ENCODE results near the gene DNTT. TPM values are rescaled to one million over a fixed set of nuclear protein-coding genes. Genes with fewer than 3 reads are reported as not detected.

DNTT gene
- total RNA-seq, 1 donor from 2014 or later: 0.11 TPM

DNA sequence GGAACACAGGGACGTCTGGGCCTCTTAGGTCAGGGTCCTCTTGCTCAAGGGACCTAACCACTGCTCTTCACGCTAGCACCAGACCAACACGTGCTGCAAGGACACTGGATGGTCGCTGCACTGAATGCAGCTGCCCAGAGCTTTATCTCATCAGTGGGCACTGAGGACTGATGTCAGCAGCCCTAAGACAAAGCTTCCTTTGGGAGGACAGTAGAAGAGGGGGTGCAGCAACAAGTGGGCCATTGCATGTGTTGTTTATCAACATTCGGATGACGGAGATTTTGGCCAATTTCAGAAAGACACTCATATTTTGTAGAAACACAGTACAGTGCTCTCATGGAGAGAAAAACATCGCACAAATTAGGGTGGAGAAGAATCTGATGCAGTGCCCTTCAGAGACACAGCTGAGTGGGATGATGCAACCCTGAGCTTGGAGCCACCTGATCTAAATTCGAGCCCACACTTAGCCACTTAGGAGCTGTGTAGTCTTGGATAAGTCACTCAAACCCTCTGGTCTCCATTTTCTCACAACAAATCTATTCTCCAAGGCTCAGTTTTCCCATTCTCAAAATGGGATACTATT is 52.9 kb downstream of the DNTT start:
- Mint-ChIP-seq H3K9me3 (no peaks in the 10 kb centered on the region), H3K27me3 (peaks cover 19% of the 10 kb centered on the region), H3K36me3 (ENCODE audit: low read depth) (no peaks in the 10 kb centered on the region), H3K4me3 (no peak overlapping the region), H3K27ac (no peak overlapping the region), H3K4me1 (no peaks in the 10 kb centered on the region)
- DNase-seq: no peak
- ChIA-PET POLR2A (no interaction called here), CTCF (no interaction called here)
- intact Hi-C loops (cut with micrococcal nuclease): no loop called here
- ATAC-seq (ENCODE audit: low read depth): no peak
- no peak for TF ChIP-seq CTCF (IDR thresholded peaks at IDR 0.05)

GRCh38 chr10:96358851-96359540 is 54.8 kb downstream of the DNTT start, which contains the start of gene OPALIN:
TSS of gene OPALIN (minus strand) at chr10:96359002. CDS start at chr10:96358896, 106 bp downstream.
- no peaks in the 10 kb centered on the region for H3K9me3 Mint-ChIP-seq
- H3K4me3 Mint-ChIP-seq: no peak within 1 kb of the TSS
- ATAC-seq (ENCODE audit: low read depth) (no peak), DNase-seq (no peak)
- H3K27ac Mint-ChIP-seq: no peak within 1 kb of the TSS
- no peaks in the 10 kb centered on the region for H3K4me1 Mint-ChIP-seq
- intact Hi-C loops (cut with micrococcal nuclease): no loop called here
- no peaks in the 10 kb centered on the region for H3K36me3 Mint-ChIP-seq (ENCODE audit: low read depth)
- peaks cover 13% of the 10 kb centered on the region for H3K27me3 Mint-ChIP-seq
- POLR2A ChIA-PET: no interaction called here
- CTCF ChIA-PET: no interaction called here
- TF ChIP-seq CTCF (IDR thresholded peaks at IDR 0.05): no peak

DNA sequence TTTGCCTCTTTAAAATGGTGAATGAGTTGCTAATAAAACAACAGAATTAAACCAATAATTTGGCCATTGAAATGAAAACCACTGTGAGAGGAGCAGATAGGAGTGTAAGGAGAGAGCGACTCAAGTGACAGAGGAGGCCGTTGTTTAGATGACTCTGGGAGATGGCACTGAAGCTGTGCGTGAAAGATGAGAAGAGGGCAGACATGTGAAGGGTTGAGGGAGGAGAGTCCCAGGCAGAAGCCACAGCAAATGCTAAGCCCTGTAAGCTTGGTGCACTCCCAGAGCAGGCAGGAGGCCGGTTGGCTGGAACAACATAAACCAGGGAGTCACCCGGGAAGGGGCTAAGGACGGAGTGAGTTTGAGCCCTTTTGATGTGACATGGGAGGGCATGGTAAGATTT is 55.4 kb downstream of the DNTT start:
- Mint-ChIP-seq H3K36me3 (ENCODE audit: low read depth) (no peaks in the 10 kb centered on the region), H3K4me3 (no peak overlapping the region), H3K9me3 (no peaks in the 10 kb centered on the region), H3K4me1 (no peaks in the 10 kb centered on the region), H3K27me3 (peaks cover 13% of the 10 kb centered on the region), H3K27ac (no peak overlapping the region)
- ChIA-PET POLR2A (no interaction called here), CTCF (no interaction called here)
- no peak for TF ChIP-seq CTCF (IDR thresholded peaks at IDR 0.05)
- ATAC-seq (ENCODE audit: low read depth) (no peak), DNase-seq (no peak)
- intact Hi-C loops (cut with micrococcal nuclease): no loop called here

DNA sequence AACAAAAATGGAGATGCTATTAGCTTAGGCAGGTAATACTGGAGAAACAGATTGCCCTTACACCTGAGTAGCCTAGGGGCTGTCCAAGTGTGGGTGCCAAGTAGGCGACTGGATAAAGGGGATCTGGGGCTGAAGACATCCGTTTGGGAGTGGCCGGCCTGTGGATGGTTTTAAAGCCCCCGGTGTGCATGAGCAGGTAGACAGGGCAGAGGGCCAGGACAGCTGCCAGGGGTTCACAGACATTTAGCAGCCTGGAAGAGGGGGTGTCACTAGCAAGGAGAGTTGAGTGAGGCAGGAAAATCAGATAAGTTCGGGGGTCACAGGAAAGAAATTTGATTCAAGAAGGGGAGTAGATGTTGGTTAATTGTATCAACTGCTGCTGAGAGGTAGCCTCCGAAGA is 56.1 kb downstream of the DNTT start:
- no peak for ATAC-seq (ENCODE audit: low read depth)
- ChIA-PET POLR2A (no interaction called here), CTCF (interaction anchor here (1.2 kb wide), 1 partner anchor 10 kb away, joined by 3 read pairs; no protein-coding TSS in a partner anchor)
- peaks cover 10% of the 10 kb centered on the region for H3K27me3 Mint-ChIP-seq
- H3K36me3 Mint-ChIP-seq (ENCODE audit: low read depth): no peaks in the 10 kb centered on the region
- intact Hi-C loops (cut with micrococcal nuclease): no loop called here
- H3K27ac Mint-ChIP-seq: no peak overlapping the region
- no peak for DNase-seq
- H3K4me3 Mint-ChIP-seq: no peak overlapping the region
- no peaks in the 10 kb centered on the region for H3K4me1 Mint-ChIP-seq
- TF ChIP-seq CTCF (IDR thresholded peaks at IDR 0.05): no peak
- H3K9me3 Mint-ChIP-seq: no peaks in the 10 kb centered on the region

GRCh38 chr10:96360766-96361165 is 56.5 kb downstream of the DNTT start:
- H3K27me3 Mint-ChIP-seq: peaks cover 8% of the 10 kb centered on the region
- intact Hi-C loops (cut with micrococcal nuclease): no loop called here
- H3K4me1 Mint-ChIP-seq: no peaks in the 10 kb centered on the region
- H3K4me3 Mint-ChIP-seq: no peak overlapping the region
- H3K36me3 Mint-ChIP-seq (ENCODE audit: low read depth): no peaks in the 10 kb centered on the region
- ChIA-PET CTCF (interaction anchor here (1.2 kb wide), 1 partner anchor 10 kb away, joined by 3 read pairs; no protein-coding TSS in a partner anchor), POLR2A (no interaction called here)
- no peak for ATAC-seq (ENCODE audit: low read depth)
- TF ChIP-seq CTCF (IDR thresholded peaks at IDR 0.05): no peak
- H3K27ac Mint-ChIP-seq: no peak overlapping the region
- DNase-seq: no peak
- H3K9me3 Mint-ChIP-seq: no peaks in the 10 kb centered on the region
